HepG2 (cell line): Measurements from ENCODE around the gene TBC1D7. TPM values are rescaled to one million over a fixed set of nuclear protein-coding genes. Genes with fewer than 3 reads are reported as not detected.

Experiments
- ASH2L ChIP-seq: fragments of 300-600, 200-600 bp; sonication (generic); IDR thresholded peaks from 2 replicates; pipeline ENCODE4 v1.7.0; 2017; ENCODE audit warnings: low read depth, mild to moderate bottlenecking, moderate library complexity, mixed read lengths, low read length; ENCODE audit not compliant: insufficient read length
- BRD4 ChIP-seq: sonication (generic); formaldehyde crosslinking; IDR thresholded peaks from 2 replicates; pipeline ENCODE4 v1.4.0; 2020; ENCODE audit warnings: missing genetic modification reagents
- EP300 ChIP-seq, 3 experiments: sonication (generic) in 1 of 3; formaldehyde crosslinking in 1 of 3; IDR thresholded peaks; 2 replicates each; pipeline versions ENCODE4 v1.5.1 to v1.6.1; 2011 to 2020; ENCODE audit warnings: low read depth in 2 of 3, low read length in 2 of 3, borderline replicate concordance in 1 of 3, improper control_type of control experiment in 1 of 3, mild to moderate bottlenecking in 1 of 3, missing genetic modification reagents in 1 of 3, moderate library complexity in 1 of 3
- FIP1L1 ChIP-seq: fragments of 200-400 bp; formaldehyde crosslinking; IDR thresholded peaks from 2 replicates; pipeline ENCODE4 v1.6.1; 2018; ENCODE audit warnings: low read depth, mild to moderate bottlenecking, low read length, moderate library complexity, borderline replicate concordance; ENCODE audit not compliant: insufficient read depth
- FOXP1 ChIP-seq, 2 experiments: fragments of 450-650 bp in 1 of 2; IDR thresholded peaks; 2 replicates each; pipeline ENCODE4 v1.6.1; 2017 to 2018; ENCODE audit warnings: antibody characterized with exemption in 1 of 2
- HIVEP1 ChIP-seq: sonication (generic); formaldehyde crosslinking; IDR thresholded peaks from 2 replicates; pipeline ENCODE4 v1.4.0; 2020; ENCODE audit warnings: mild to moderate bottlenecking, missing genetic modification reagents
- KLF11 ChIP-seq: IDR thresholded peaks from 2 replicates; pipeline ENCODE4 v1.6.1; 2016; ENCODE audit warnings: missing compliant biosample characterization
- MIER2 ChIP-seq: IDR thresholded peaks from 2 replicates; pipeline ENCODE4 v1.6.1; 2016; ENCODE audit warnings: missing biosample characterization, missing genetic modification reagents
- RARG ChIP-seq: sonication (generic); formaldehyde crosslinking; IDR thresholded peaks from 2 replicates; pipeline ENCODE4 v1.4.0; 2020; ENCODE audit warnings: low read depth, mild to moderate bottlenecking, missing genetic modification reagents
- SPEN ChIP-seq: sonication (generic); formaldehyde crosslinking; IDR thresholded peaks from 2 replicates; pipeline ENCODE4 v1.5.1; 2020; ENCODE audit warnings: low read depth, mild to moderate bottlenecking, missing genetic modification reagents
- U2AF2 ChIP-seq: fragments of 200-400 bp; formaldehyde crosslinking; IDR thresholded peaks from 2 replicates; pipeline ENCODE4 v1.6.1; 2017; ENCODE audit warnings: low read depth, mild to moderate bottlenecking, low read length
- ZKSCAN5 ChIP-seq: sonication (generic); formaldehyde crosslinking; IDR thresholded peaks from 2 replicates; pipeline ENCODE4 v1.5.1; 2020; ENCODE audit warnings: mild to moderate bottlenecking, missing genetic modification reagents
- ZNF24 ChIP-seq: fragments of 450-650 bp; IDR thresholded peaks from 2 replicates; pipeline ENCODE4 v1.6.1; 2017; ENCODE audit warnings: antibody characterized with exemption, mild to moderate bottlenecking
- ZNF292 ChIP-seq: sonication (generic); formaldehyde crosslinking; IDR thresholded peaks from 2 replicates; pipeline ENCODE4 v1.8.1; 2022; ENCODE audit warnings: mild to moderate bottlenecking, low read depth, missing genetic modification reagents, borderline replicate concordance
- ZNF446 ChIP-seq: sonication (generic); formaldehyde crosslinking; IDR thresholded peaks from 2 replicates; pipeline ENCODE4 v1.5.0; 2020; ENCODE audit warnings: mild to moderate bottlenecking, missing genetic modification reagents
- ZNF530 ChIP-seq: sonication (generic); formaldehyde crosslinking; IDR thresholded peaks from 2 replicates; pipeline ENCODE4 v1.5.0; 2020; ENCODE audit warnings: low read depth, mild to moderate bottlenecking, missing genetic modification reagents
- ZNF678 ChIP-seq: sonication (generic); formaldehyde crosslinking; IDR thresholded peaks from 2 replicates; pipeline ENCODE4 v1.4.0; 2020; ENCODE audit warnings: mild to moderate bottlenecking, missing genetic modification reagents
- ZNF773 ChIP-seq: sonication (generic); formaldehyde crosslinking; IDR thresholded peaks from 2 replicates; pipeline ENCODE4 v1.4.0; 2020; ENCODE audit warnings: missing genetic modification reagents, borderline replicate concordance
- ZNF776 ChIP-seq: sonication (generic); formaldehyde crosslinking; IDR thresholded peaks from 2 replicates; pipeline ENCODE4 v1.4.0; 2020; ENCODE audit warnings: mild to moderate bottlenecking, missing genetic modification reagents
- polyA plus RNA-seq, 8 experiments: library from polyadenylated mRNA; depleted of rRNA in 3 of 8; stranded (reverse) in 7 of 8; unstranded in 1 of 8; fragments of >200 nt; fragmentation: Illumina TruSeq in 4 of 8; extraction: Trizol in 4 of 8; gene quantifications; 2 replicates each; pipeline versions ENCODE4 v1.2.1 to v1.2.3, GENCODE V29; 2011 to 2016; ENCODE audit warnings: low read depth in 4 of 8, missing spikeins in 1 of 8, mixed read lengths in 1 of 8; ENCODE audit not compliant: insufficient read depth in 1 of 8
- total RNA-seq, 5 experiments: library from RNA; depleted of rRNA; stranded (reverse); fragments of >200 nt; fragmentation: Illumina TruSeq; extraction: Trizol; gene quantifications; 2 replicates each; pipeline ENCODE4 v1.2.3, GENCODE V29; 2016; ENCODE audit warnings: low read depth in 1 of 5
- TF ChIP-seq, protein P1 (sequence below): sonication (generic); formaldehyde crosslinking; IDR thresholded peaks from 2 replicates; pipeline ENCODE4 v1.4.0; 2020; ENCODE audit warnings: missing genetic modification reagents, borderline replicate concordance
- TF ChIP-seq, protein P2 (sequence below): sonication (generic); formaldehyde crosslinking; conservative IDR thresholded peaks from 2 replicates; pipeline ENCODE4 v1.8.0; 2022; ENCODE audit warnings: low read depth, missing genetic modification reagents
- TF ChIP-seq, protein P3 (sequence below): sonication (generic); formaldehyde crosslinking; IDR thresholded peaks from 2 replicates; pipeline ENCODE4 v1.4.0; 2020; ENCODE audit warnings: missing genetic modification reagents

TBC1D7 gene
- total and polyA plus RNA-seq, 2 of the 13 experiments (the other 11 are each of a cell fraction or from before 2014, with no cell fraction given) = 23.3 to 30.8 TPM

DNA sequence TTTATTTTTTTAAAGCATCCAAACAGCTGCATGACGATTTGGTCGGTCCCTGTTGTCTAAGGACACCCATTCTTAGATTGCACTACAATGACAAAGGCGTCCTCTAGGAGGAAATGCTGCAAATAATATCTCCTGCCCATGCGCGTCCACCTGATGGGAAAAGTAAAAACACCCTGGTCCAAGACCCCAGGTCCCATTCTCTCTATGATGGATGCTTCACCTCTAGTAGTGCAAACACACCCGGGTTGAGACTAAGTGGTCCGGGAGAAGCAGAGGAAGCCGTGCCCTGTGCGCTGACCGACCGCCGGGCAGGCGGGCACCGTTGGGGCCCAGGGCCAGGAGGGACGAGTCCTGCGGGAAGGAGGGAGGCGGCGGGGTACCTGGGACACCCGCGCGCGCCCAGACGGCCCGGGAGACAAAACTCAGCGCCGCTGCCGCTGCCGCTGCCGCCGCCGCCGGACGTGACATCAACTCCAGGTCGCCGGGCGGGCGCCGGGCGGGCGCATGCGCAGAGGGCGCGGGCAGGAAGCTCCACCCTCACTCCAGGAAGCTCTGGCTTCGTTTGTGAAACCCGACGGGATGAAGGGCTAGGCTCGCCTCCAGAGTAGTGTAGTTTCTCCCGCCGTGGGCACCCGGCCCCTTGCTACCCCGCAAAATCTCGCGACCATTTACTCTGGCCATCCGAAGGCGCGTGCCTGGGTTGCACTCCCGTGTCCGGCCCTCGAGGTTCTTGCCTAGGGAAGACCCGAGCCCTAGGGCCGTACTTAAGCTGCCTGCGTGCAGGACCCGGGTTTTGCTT is at the start of gene TBC1D7 (continued):
- TF ChIP-seq ZNF446 (CRISPR knock-in tag) (no peak; the same call in 1 of the 2 replicates), ZKSCAN5 (CRISPR knock-in tag) (no peak), HIVEP1 (CRISPR knock-in tag) (peak; percentile 63), ZNF776 (CRISPR knock-in tag) (peak; percentile 92), FOXP1 (IDR thresholded peaks at IDR 0.05) (no peak), FOXP1 (CRISPR knock-in tag; IDR thresholded peaks at IDR 0.05) (no peak), ZNF24 (no peak), RARG (CRISPR knock-in tag) (no peak), ZNF530 (CRISPR knock-in tag) (no peak), KLF11 (CRISPR knock-in tag) (peak; percentile 82; the same call in 1 of the 2 replicates), ZNF678 (peak; percentile 48; the same call in 1 of the 2 replicates), U2AF2 (no peak), EP300 (IDR thresholded peaks at IDR 0.05; ENCODE audit: low read depth in 2 of 2, low read length in 2 of 2) (no peak), EP300 (CRISPR knock-in tag; IDR thresholded peaks at IDR 0.05; ENCODE audit: borderline replicate concordance) (no peak; the same call in 1 of the 2 replicates), BRD4 (no peak), FIP1L1 (peak; percentile 84; the same call in 1 of the 2 replicates), SPEN (CRISPR knock-in tag) (peak; percentile 91), ZNF773 (CRISPR knock-in tag) (no peak), MIER2 (CRISPR knock-in tag) (peak; percentile 37; the same call in 1 of the 2 replicates), ZNF292 (peak; percentile 25; the same call in 1 of the 2 replicates), ASH2L (peak; percentile 95)
- TF ChIP-seq, protein P1, sequence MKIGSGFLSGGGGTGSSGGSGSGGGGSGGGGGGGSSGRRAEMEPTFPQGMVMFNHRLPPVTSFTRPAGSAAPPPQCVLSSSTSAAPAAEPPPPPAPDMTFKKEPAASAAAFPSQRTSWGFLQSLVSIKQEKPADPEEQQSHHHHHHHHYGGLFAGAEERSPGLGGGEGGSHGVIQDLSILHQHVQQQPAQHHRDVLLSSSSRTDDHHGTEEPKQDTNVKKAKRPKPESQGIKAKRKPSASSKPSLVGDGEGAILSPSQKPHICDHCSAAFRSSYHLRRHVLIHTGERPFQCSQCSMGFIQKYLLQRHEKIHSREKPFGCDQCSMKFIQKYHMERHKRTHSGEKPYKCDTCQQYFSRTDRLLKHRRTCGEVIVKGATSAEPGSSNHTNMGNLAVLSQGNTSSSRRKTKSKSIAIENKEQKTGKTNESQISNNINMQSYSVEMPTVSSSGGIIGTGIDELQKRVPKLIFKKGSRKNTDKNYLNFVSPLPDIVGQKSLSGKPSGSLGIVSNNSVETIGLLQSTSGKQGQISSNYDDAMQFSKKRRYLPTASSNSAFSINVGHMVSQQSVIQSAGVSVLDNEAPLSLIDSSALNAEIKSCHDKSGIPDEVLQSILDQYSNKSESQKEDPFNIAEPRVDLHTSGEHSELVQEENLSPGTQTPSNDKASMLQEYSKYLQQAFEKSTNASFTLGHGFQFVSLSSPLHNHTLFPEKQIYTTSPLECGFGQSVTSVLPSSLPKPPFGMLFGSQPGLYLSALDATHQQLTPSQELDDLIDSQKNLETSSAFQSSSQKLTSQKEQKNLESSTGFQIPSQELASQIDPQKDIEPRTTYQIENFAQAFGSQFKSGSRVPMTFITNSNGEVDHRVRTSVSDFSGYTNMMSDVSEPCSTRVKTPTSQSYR (CRISPR knock-in tag) = no peak
- TF ChIP-seq, protein P2, sequence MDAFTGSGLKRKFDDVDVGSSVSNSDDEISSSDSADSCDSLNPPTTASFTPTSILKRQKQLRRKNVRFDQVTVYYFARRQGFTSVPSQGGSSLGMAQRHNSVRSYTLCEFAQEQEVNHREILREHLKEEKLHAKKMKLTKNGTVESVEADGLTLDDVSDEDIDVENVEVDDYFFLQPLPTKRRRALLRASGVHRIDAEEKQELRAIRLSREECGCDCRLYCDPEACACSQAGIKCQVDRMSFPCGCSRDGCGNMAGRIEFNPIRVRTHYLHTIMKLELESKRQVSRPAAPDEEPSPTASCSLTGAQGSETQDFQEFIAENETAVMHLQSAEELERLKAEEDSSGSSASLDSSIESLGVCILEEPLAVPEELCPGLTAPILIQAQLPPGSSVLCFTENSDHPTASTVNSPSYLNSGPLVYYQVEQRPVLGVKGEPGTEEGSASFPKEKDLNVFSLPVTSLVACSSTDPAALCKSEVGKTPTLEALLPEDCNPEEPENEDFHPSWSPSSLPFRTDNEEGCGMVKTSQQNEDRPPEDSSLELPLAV (CRISPR knock-in tag) = no peak
- TF ChIP-seq, protein P3, sequence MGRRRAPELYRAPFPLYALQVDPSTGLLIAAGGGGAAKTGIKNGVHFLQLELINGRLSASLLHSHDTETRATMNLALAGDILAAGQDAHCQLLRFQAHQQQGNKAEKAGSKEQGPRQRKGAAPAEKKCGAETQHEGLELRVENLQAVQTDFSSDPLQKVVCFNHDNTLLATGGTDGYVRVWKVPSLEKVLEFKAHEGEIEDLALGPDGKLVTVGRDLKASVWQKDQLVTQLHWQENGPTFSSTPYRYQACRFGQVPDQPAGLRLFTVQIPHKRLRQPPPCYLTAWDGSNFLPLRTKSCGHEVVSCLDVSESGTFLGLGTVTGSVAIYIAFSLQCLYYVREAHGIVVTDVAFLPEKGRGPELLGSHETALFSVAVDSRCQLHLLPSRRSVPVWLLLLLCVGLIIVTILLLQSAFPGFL (CRISPR knock-in tag) = no peak
